OCI-M1 (cell line): ENCODE data around the gene GJC2.
A peak's percentile ranks its signal among the peaks of the same experiment; 100 is the strongest.

Experiments
- DNase-seq: peaks from one replicate; lab custom pipeline; 2025; lab: John Stamatoyannopoulos, UW

GJC2 gene

GRCh38 chr1:228194921-228195812 is 45.4 kb downstream of the GJC2 start:
- no peak for DNase-seq

GRCh38 chr1:228197555-228198147 is 47.9 kb downstream of the GJC2 start:
- DNase-seq, result no peak

- DNase-seq, result peak; percentile 55
Observed at GRCh38 chr1:228198977-228199590, 49.4 kb downstream of the GJC2 start.

DNA sequence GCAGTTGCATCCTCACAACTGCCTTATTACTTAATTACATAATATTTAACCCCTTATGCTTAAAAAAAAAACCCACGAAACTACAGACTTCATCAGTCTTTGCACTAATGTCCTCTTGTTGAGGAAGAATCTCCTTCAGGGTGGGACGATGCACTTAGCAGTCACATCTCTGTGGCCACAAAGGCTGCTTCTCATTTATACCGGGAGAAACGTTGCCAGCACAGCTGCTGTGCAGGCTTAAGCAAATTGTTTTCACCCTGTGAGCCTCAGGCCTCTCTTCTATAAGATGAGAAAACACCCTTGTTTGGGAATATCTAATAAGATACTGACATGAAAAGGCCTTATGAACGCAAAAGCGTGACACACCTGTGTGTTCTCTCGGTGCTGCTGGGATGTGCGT is 55.2 kb downstream of the GJC2 start:
- DNase-seq, result no peak

- no peak for DNase-seq
Observed at GRCh38 chr1:228205526-228206436, 56.1 kb downstream of the GJC2 start.

DNA sequence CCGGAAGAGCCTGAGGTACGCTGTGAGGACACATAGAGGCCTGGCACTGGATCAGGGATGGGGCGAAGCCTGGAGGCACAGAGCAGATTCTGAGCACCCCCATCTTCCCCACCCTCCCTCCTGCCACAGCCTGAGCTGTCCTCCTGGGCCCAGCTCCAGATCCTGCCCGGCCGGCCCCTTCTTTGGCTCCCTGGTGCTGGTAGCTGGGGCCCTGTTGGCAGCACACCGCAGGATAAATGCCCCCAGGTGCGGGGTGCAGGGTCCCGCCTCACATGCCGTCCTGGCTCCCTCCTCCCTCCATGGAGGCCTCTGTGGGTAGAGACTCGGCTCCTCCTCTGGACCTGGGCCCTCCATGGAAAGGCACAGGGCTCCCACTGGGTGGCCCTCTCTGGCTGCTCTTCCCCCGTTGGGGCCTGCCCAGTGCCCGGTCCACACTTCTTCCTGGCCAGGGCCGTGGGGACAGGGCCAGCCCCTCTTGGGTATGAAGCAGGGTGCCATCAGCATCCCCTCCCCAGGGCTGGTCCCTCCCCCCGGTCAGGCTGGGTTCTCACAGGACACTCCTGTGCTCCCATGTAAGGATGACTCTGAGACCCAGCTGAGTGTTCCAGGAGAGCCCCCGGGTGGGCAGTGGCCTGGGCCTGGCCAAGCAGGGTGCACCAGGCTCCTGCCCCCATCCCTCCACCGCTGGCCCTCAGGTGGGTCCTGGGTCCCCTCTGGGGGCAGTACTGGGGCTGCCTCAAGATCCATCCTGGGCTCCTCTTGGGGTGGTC is 57.0 kb downstream of the GJC2 start:
- DNase-seq, result no peak

GRCh38 chr1:228207381-228207810 is 57.7 kb downstream of the GJC2 start:
- no peak for DNase-seq

DNA sequence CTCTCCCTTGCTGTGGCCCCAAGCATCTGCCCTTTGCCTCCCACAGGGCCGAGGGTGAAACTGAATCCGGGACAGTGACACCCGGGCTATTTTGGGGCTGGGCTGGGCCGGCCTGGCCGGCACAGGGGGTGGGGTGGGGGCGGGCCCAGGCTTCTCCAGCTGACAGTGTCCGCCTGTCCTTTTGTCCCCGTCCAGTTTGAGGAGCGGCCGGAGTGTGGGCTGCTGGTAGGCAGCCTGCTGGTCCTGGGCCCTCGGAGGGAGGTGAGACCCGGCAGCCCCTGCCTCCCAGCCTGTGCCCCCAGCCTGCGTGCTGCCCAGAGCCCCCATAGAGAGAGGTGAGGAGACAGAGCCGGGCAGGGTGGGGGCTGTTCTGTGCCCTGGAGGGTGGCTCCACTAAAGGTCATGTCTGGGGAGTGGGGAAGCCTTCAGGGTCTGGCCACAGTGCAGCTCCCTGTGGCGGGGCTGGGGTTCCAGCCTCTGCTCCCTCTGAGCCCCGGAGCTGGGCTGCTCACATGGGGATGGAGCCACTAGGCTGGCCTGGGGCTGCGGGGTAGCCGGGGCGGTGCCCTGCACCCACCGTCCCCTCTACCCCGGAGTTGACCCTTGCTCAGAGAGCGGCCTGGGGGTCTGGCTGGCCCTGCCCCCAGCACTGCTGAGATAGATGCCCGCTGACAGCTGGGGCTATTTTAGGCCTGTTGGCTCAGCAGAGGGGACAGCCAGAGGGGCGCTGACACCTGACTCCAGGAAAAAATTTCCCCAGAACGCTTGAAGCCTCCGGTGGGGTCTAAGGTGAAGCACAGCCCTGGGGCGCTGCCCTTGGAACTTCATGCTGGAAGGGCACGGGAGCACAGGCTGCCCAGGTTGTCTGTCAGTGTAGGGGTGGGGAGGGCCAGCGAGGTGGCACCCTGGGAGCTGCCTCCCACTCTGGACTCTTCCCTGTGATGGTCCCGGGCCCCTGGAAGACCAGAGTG is 58.4 kb downstream of the GJC2 start, which contains the start of gene OBSCN:
TSS of gene OBSCN (plus strand) at position 194 of the 971 bp plus-strand sequence. CDS start 3,740 bp downstream, outside the sequence.
- no peak for DNase-seq

DNA sequence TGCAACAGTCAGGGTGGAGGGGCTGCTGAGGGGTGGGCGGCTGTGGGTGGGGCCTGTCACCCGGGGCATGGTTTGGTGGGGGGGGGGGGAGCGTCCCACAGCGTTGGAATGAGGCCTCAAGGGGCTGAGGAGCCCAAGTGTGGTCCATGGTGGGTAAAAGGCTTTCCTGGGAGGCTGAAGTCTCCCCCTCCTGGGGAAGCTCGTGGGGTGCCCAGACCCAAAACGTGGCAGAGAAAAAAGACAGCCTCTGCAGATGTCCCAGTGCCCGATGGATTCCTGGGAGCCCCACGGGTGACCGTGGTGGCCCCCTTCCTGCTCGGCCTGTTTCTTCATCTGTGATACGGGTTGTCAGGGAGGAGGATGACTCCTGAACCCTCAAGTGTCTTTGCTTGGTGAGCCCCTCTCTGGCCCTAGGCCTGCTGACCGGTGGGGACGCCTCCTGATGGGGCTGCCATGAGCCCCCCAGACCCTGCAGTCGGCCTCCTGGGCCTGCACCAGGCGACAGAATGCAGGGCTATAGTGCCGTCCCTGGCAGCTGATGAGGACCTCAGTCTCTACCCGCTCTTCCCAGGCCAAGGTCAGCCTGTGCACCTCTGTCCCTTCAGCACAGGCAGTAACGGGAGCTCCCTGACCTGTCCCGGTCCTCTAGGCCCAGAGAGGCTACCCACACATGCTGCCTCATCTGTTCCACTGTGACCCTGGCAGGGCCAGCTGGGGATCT is 59.3 kb downstream of the GJC2 start:
- DNase-seq, result no peak
